Measurements from ENCODE around the gene PSG6.
"Not testable (repeated sequence)": the region's sequence is repeated elsewhere in the genome, so short reads cannot be mapped to it uniquely, and the experiment has no call there.

The PSG6 gene

GRCh38 chr19:42911731-42912130, 6.0 kb downstream of the PSG6 start:
- not testable (repeated sequence) for DNase-seq (ENCODE audit: low read depth, low spot score); H3K9me3 ChIP-seq (ENCODE audit: insufficient read depth, low read length); H3K36me3 ChIP-seq (ENCODE audit: insufficient read depth, insufficient read length, low read length); H3K4me3 ChIP-seq (ENCODE audit: insufficient read length, low read depth); H3K27me3 ChIP-seq (ENCODE audit: insufficient read depth, insufficient read length); H3K4me1 ChIP-seq (ENCODE audit: insufficient read depth, insufficient read length); H3K9ac ChIP-seq (ENCODE audit: insufficient read length, low read depth)

GRCh38 chr19:42906162-42906561, 11.5 kb downstream of the PSG6 start:
- H3K4me1 ChIP-seq (ENCODE audit: insufficient read depth, insufficient read length); H3K9me3 ChIP-seq (ENCODE audit: insufficient read depth, low read length); H3K27me3 ChIP-seq (ENCODE audit: insufficient read depth, insufficient read length); H3K9ac ChIP-seq (ENCODE audit: insufficient read length, low read depth); H3K4me3 ChIP-seq (ENCODE audit: insufficient read length, low read depth); DNase-seq (ENCODE audit: low read depth, low spot score); H3K36me3 ChIP-seq (ENCODE audit: insufficient read depth, insufficient read length, low read length): not testable (repeated sequence)

- DNase-seq (ENCODE audit: low read depth, low spot score): peak; percentile 15
- H3K9ac ChIP-seq (ENCODE audit: insufficient read length, low read depth); H3K4me3 ChIP-seq (ENCODE audit: insufficient read length, low read depth); H3K9me3 ChIP-seq (ENCODE audit: insufficient read depth, low read length); H3K36me3 ChIP-seq (ENCODE audit: insufficient read depth, insufficient read length, low read length); H3K4me1 ChIP-seq (ENCODE audit: insufficient read depth, insufficient read length); H3K27me3 ChIP-seq (ENCODE audit: insufficient read depth, insufficient read length): not testable (repeated sequence)
These were observed 17.1 kb downstream of the PSG6 start for GRCh38 chr19:42900561-42900960.

GRCh38 chr19:42899674-42900073, 18.0 kb downstream of the PSG6 start:
- not testable (repeated sequence) for H3K9ac ChIP-seq (ENCODE audit: insufficient read length, low read depth); DNase-seq (ENCODE audit: low read depth, low spot score); H3K4me1 ChIP-seq (ENCODE audit: insufficient read depth, insufficient read length); H3K4me3 ChIP-seq (ENCODE audit: insufficient read length, low read depth); H3K27me3 ChIP-seq (ENCODE audit: insufficient read depth, insufficient read length); H3K9me3 ChIP-seq (ENCODE audit: insufficient read depth, low read length); H3K36me3 ChIP-seq (ENCODE audit: insufficient read depth, insufficient read length, low read length)

GRCh38 chr19:42899110-42899509, 18.6 kb downstream of the PSG6 start:
- H3K4me1 ChIP-seq (ENCODE audit: insufficient read depth, insufficient read length); DNase-seq (ENCODE audit: low read depth, low spot score); H3K4me3 ChIP-seq (ENCODE audit: insufficient read length, low read depth): not testable (repeated sequence)

GRCh38 chr19:42898656-42899055, 19.0 kb downstream of the PSG6 start:
- H3K4me3 ChIP-seq (ENCODE audit: insufficient read length, low read depth); DNase-seq (ENCODE audit: low read depth, low spot score); H3K27me3 ChIP-seq (ENCODE audit: insufficient read depth, insufficient read length); H3K9me3 ChIP-seq (ENCODE audit: insufficient read depth, low read length); H3K36me3 ChIP-seq (ENCODE audit: insufficient read depth, insufficient read length, low read length); H3K4me1 ChIP-seq (ENCODE audit: insufficient read depth, insufficient read length); H3K9ac ChIP-seq (ENCODE audit: insufficient read length, low read depth): not testable (repeated sequence)

More at GRCh38 chr19:42899110-42899509, 18.6 kb downstream of the PSG6 start:
- H3K9ac ChIP-seq (ENCODE audit: insufficient read length, low read depth); H3K36me3 ChIP-seq (ENCODE audit: insufficient read depth, insufficient read length, low read length); H3K27me3 ChIP-seq (ENCODE audit: insufficient read depth, insufficient read length); H3K9me3 ChIP-seq (ENCODE audit: insufficient read depth, low read length): not testable (repeated sequence)

- H3K36me3 ChIP-seq (ENCODE audit: insufficient read depth, insufficient read length, low read length); DNase-seq (ENCODE audit: low read depth, low spot score): not testable (repeated sequence)
These were observed 20.0 kb downstream of the PSG6 start for GRCh38 chr19:42897729-42898128.

GRCh38 chr19:42890446-42890845, 27.2 kb downstream of the PSG6 start:
- not testable (repeated sequence) for H3K4me1 ChIP-seq (ENCODE audit: insufficient read depth, insufficient read length); H3K9me3 ChIP-seq (ENCODE audit: insufficient read depth, low read length); H3K27me3 ChIP-seq (ENCODE audit: insufficient read depth, insufficient read length); H3K4me3 ChIP-seq (ENCODE audit: insufficient read length, low read depth); H3K36me3 ChIP-seq (ENCODE audit: insufficient read depth, insufficient read length, low read length); DNase-seq (ENCODE audit: low read depth, low spot score); H3K9ac ChIP-seq (ENCODE audit: insufficient read length, low read depth)

More at GRCh38 chr19:42897729-42898128, 20.0 kb downstream of the PSG6 start:
- H3K4me1 ChIP-seq (ENCODE audit: insufficient read depth, insufficient read length); H3K9ac ChIP-seq (ENCODE audit: insufficient read length, low read depth); H3K27me3 ChIP-seq (ENCODE audit: insufficient read depth, insufficient read length); H3K9me3 ChIP-seq (ENCODE audit: insufficient read depth, low read length); H3K4me3 ChIP-seq (ENCODE audit: insufficient read length, low read depth): not testable (repeated sequence)

GRCh38 chr19:42887876-42888445, 29.7 kb downstream of the PSG6 start:
- DNase-seq (ENCODE audit: low read depth, low spot score); H3K4me1 ChIP-seq (ENCODE audit: insufficient read depth, insufficient read length); H3K36me3 ChIP-seq (ENCODE audit: insufficient read depth, insufficient read length, low read length); H3K9ac ChIP-seq (ENCODE audit: insufficient read length, low read depth); H3K4me3 ChIP-seq (ENCODE audit: insufficient read length, low read depth); H3K27me3 ChIP-seq (ENCODE audit: insufficient read depth, insufficient read length); H3K9me3 ChIP-seq (ENCODE audit: insufficient read depth, low read length): not testable (repeated sequence)

- not testable (repeated sequence) for H3K9ac ChIP-seq (ENCODE audit: insufficient read length, low read depth); H3K4me1 ChIP-seq (ENCODE audit: insufficient read depth, insufficient read length); H3K4me3 ChIP-seq (ENCODE audit: insufficient read length, low read depth); H3K27me3 ChIP-seq (ENCODE audit: insufficient read depth, insufficient read length); H3K36me3 ChIP-seq (ENCODE audit: insufficient read depth, insufficient read length, low read length); DNase-seq (ENCODE audit: low read depth, low spot score); H3K9me3 ChIP-seq (ENCODE audit: insufficient read depth, low read length)
These were observed 35.0 kb downstream of the PSG6 start for GRCh38 chr19:42882730-42883129.

- not testable (repeated sequence) for H3K27me3 ChIP-seq (ENCODE audit: insufficient read depth, insufficient read length); H3K4me1 ChIP-seq (ENCODE audit: insufficient read depth, insufficient read length); H3K36me3 ChIP-seq (ENCODE audit: insufficient read depth, insufficient read length, low read length); H3K9ac ChIP-seq (ENCODE audit: insufficient read length, low read depth); H3K9me3 ChIP-seq (ENCODE audit: insufficient read depth, low read length); DNase-seq (ENCODE audit: low read depth, low spot score); H3K4me3 ChIP-seq (ENCODE audit: insufficient read length, low read depth)
These were observed 35.7 kb downstream of the PSG6 start for GRCh38 chr19:42882010-42882409.

- not testable (repeated sequence) for DNase-seq (ENCODE audit: low read depth, low spot score)
These were observed 36.4 kb downstream of the PSG6 start for GRCh38 chr19:42881279-42881678.

More at GRCh38 chr19:42881279-42881678, 36.4 kb downstream of the PSG6 start:
- not testable (repeated sequence) for H3K4me3 ChIP-seq (ENCODE audit: insufficient read length, low read depth); H3K27me3 ChIP-seq (ENCODE audit: insufficient read depth, insufficient read length); H3K9ac ChIP-seq (ENCODE audit: insufficient read length, low read depth); H3K36me3 ChIP-seq (ENCODE audit: insufficient read depth, insufficient read length, low read length); H3K4me1 ChIP-seq (ENCODE audit: insufficient read depth, insufficient read length); H3K9me3 ChIP-seq (ENCODE audit: insufficient read depth, low read length)

Measured in NT2/D1 (cell line).